GM12878 (cell line): ENCODE data around the gene HERC5. TPM values are rescaled to one million over a fixed set of nuclear protein-coding genes. Genes with fewer than 3 reads are reported as not detected.

Source experiments
- ATAC-seq: fragments of 200-7000 bp; cut with Tn5 transposase; 3 replicates; pipeline ENCODE4 v1.9.1; 2020; ENCODE audit warnings: mild to moderate bottlenecking, moderate library complexity
- BruUV-seq: library from RNA; stranded (reverse); fragments of 400-500 nt; replicated peaks from 2 replicates; lab custom pipeline; 2021; lab: Mats Ljungman, UMichigan
- CTCF ChIA-PET: fragments of 300-600 bp; sonication (Branson Sonifier 250); formaldehyde crosslinking; extraction: SDS; loops from one replicate; lab custom pipeline; 2021; ENCODE audit warnings: inconsistent platforms; lab: Yijun Ruan, JAX
- POLR2A ChIA-PET: fragments of 350-600 bp; formaldehyde crosslinking; extraction: SDS; loops from one replicate; lab custom pipeline; 2021; ENCODE audit warnings: inconsistent platforms; lab: Charles Lee
- RAD21 ChIA-PET: fragments of 300-600 bp; sonication (Branson Sonifier 250); formaldehyde crosslinking; loops from one replicate; lab custom pipeline; 2023; ENCODE audit warnings: antibody characterized with exemption; ENCODE audit not compliant: unreplicated experiment; lab: Charles Lee
- SMC1A ChIA-PET: fragments of 300-600 bp; sonication (Branson Sonifier 250); formaldehyde crosslinking; loops from one replicate; lab custom pipeline; 2023; ENCODE audit not compliant: unreplicated experiment, uncharacterized antibody; lab: Charles Lee
- DNase-seq: peaks from one replicate; pipeline ENCODE4 v3.0.0-alpha.2; 2011; ENCODE audit warnings: low read depth, low spot score
- FAIRE-seq: peaks from 3 replicates; lab custom pipeline; 2011; peaks lifted over from hg19 to GRCh38; lab: Jason Lieb, UNC
- H2AFZ ChIP-seq: 2 replicates; pipeline ENCODE4 v1.6.0; 2011; ENCODE audit warnings: low read depth, low read length, control low read depth; ENCODE audit not compliant: control insufficient read depth
- H3K27ac ChIP-seq: 2 replicates; pipeline ENCODE4 v1.5.1; 2011; ENCODE audit warnings: control low read depth; ENCODE audit not compliant: control insufficient read depth, insufficient read depth
- H3K27me3 ChIP-seq, 2 experiments: replicated peaks in 1 of 2; 2 replicates each; pipeline versions ENCODE4 v1.6.0 to v1.6.1; 2011; ENCODE audit warnings: low read length in 1 of 2; ENCODE audit not compliant: control insufficient read depth in 2 of 2, insufficient read depth in 2 of 2
- H3K36me3 ChIP-seq, 2 experiments: 2 replicates each; pipeline ENCODE4 v1.5.1; 2011; ENCODE audit warnings: low read length in 1 of 2; ENCODE audit not compliant: control insufficient read depth in 2 of 2, insufficient read depth in 2 of 2
- H3K4me1 ChIP-seq: 2 replicates; pipeline ENCODE4 v1.6.1; 2011; ENCODE audit warnings: mild to moderate bottlenecking, low read length, moderate library complexity, mixed read lengths; ENCODE audit not compliant: control insufficient read depth, insufficient read depth
- H3K4me2 ChIP-seq: 2 replicates; pipeline ENCODE4 v1.6.0; 2011; ENCODE audit warnings: control low read depth; ENCODE audit not compliant: control insufficient read depth, insufficient read depth
- H3K4me3 ChIP-seq: fragments of 200-600 bp; sonication (generic); 2 replicates; pipeline ENCODE4 v1.5.1; 2016
- H3K79me2 ChIP-seq: 2 replicates; pipeline ENCODE4 v1.6.0; 2011; ENCODE audit warnings: low read length; ENCODE audit not compliant: control insufficient read depth, insufficient read depth
- H3K9ac ChIP-seq: 2 replicates; pipeline ENCODE4 v1.8.0; 2011; ENCODE audit warnings: low read length, control low read depth, mixed read lengths; ENCODE audit not compliant: control insufficient read depth, insufficient read depth
- H3K9me3 ChIP-seq: replicated peaks from 3 replicates; pipeline ENCODE4 v1.5.1; 2011; ENCODE audit warnings: mild to moderate bottlenecking, low read length; ENCODE audit not compliant: control insufficient read depth, insufficient read depth
- H4K20me1 ChIP-seq: 2 replicates; pipeline ENCODE4 v1.6.0; 2011; ENCODE audit not compliant: control insufficient read depth, insufficient read depth
- BHLHE40 ChIP-seq, 2 experiments: fragments of 450-650 bp in 1 of 2; IDR thresholded peaks; 2 replicates each; pipeline ENCODE4 v1.6.1; 2011 to 2017; ENCODE audit warnings: low read depth in 2 of 2, borderline replicate concordance in 1 of 2, improper control_type of control experiment in 1 of 2, low read length in 1 of 2, mild to moderate bottlenecking in 1 of 2
- CBX3 ChIP-seq: fragments of 200-600 bp; sonication (generic); IDR thresholded peaks from 2 replicates; pipeline ENCODE4 v1.6.1; 2016; ENCODE audit warnings: low read depth, borderline replicate concordance
- CREB1 ChIP-seq: IDR thresholded peaks from 2 replicates; pipeline ENCODE4 v1.6.1; 2012; ENCODE audit warnings: low read depth, mild to moderate bottlenecking, inconsistent platforms
- E2F4 ChIP-seq: IDR thresholded peaks from 2 replicates; pipeline ENCODE4 v1.6.1; 2012; ENCODE audit warnings: low read depth, low read length, improper control_type of control experiment
- E2F8 ChIP-seq: fragments of 450-650 bp; IDR thresholded peaks from 2 replicates; pipeline ENCODE4 v1.6.1; 2018; ENCODE audit warnings: mild to moderate bottlenecking, low read depth, moderate library complexity; ENCODE audit not compliant: partially characterized antibody
- ESRRA ChIP-seq: IDR thresholded peaks from 2 replicates; pipeline ENCODE4 v1.6.1; 2012; ENCODE audit warnings: mild to moderate bottlenecking, low read length, improper control_type of control experiment
- JUNB ChIP-seq: IDR thresholded peaks from 2 replicates; pipeline ENCODE4 v1.6.1; 2016; ENCODE audit warnings: antibody characterized with exemption, mild to moderate bottlenecking
- NFYA ChIP-seq: IDR thresholded peaks from 2 replicates; pipeline ENCODE4 v1.6.1; 2011; ENCODE audit warnings: low read depth, mild to moderate bottlenecking, low read length, improper control_type of control experiment, borderline replicate concordance
- NFYB ChIP-seq: IDR thresholded peaks from 2 replicates; pipeline ENCODE4 v1.6.1; 2011; ENCODE audit warnings: low read depth, mild to moderate bottlenecking, low read length, improper control_type of control experiment, moderate library complexity; ENCODE audit not compliant: insufficient read depth
- POLR2AphosphoS5 ChIP-seq: IDR thresholded peaks from 2 replicates; pipeline ENCODE4 v1.6.1; 2011; ENCODE audit warnings: mild to moderate bottlenecking, low read length, inconsistent platforms
- POU2F2 ChIP-seq: IDR thresholded peaks from 3 replicates; pipeline ENCODE4 v1.6.1; 2011; ENCODE audit warnings: low read depth, mild to moderate bottlenecking, low read length, borderline replicate concordance
- STAT1 ChIP-seq: fragments of 450-650 bp; conservative IDR thresholded peaks from 2 replicates; pipeline ENCODE4 v1.6.1; 2014; ENCODE audit warnings: antibody characterized with exemption, mild to moderate bottlenecking
- TCF12 ChIP-seq: IDR thresholded peaks from 2 replicates; pipeline ENCODE4 v1.6.1; 2011; ENCODE audit warnings: low read depth, mild to moderate bottlenecking, low read length
- USF1 ChIP-seq: IDR thresholded peaks from 2 replicates; pipeline ENCODE4 v1.6.1; 2011; ENCODE audit warnings: borderline replicate concordance, low read depth, mild to moderate bottlenecking, moderate library complexity, mixed read lengths, low read length; ENCODE audit not compliant: insufficient read depth; ENCODE audit errors: extremely low read length
- ZNF622 ChIP-seq: fragments of 450-650 bp; IDR thresholded peaks from 2 replicates; pipeline ENCODE4 v1.6.1; 2017; ENCODE audit warnings: mild to moderate bottlenecking, inconsistent platforms
- WGBS: methylation state at CpG from one replicate; pipeline ENCODE4 v1.1.6; 2016; ENCODE audit warnings: low lambda C conversion rate; ENCODE audit not compliant: insufficient replicate concordance, insufficient coverage; ENCODE audit errors: missing lambda C conversion rate; 5-methylcytosine and 5-hydroxymethylcytosine counted together
- in situ Hi-C: fragments of 300-500 bp; cut with MboI; formaldehyde crosslinking; loops from 9 replicates; pipeline ENCODE4 v1.14.3; 2018; ENCODE audit warnings: mixed read lengths
- intact Hi-C: fragments of 100-400 bp; cut with micrococcal nuclease; formaldehyde crosslinking; loops from one replicate; pipeline ENCODE4 v1.14.2; 2022; ENCODE audit not compliant: unreplicated experiment
- polyA plus RNA-seq, 11 experiments: library from polyadenylated mRNA; depleted of rRNA in 4 of 11; unstranded in 6 of 11; stranded (reverse) in 5 of 11; fragments of >200 nt; fragmentation: Nextera tagmentation in 4 of 11; fragmentation: Illumina TruSeq in 1 of 11; extraction: Ambion mirVana in 4 of 11; extraction: Trizol in 1 of 11; gene quantifications; 1 replicate in 1 of 11; 2 replicates in 10 of 11; pipeline versions ENCODE4 v1.2.1 to v1.2.3, GENCODE V29; 2011 to 2016; ENCODE audit warnings: inconsistent platforms in 2 of 11, missing spikeins in 2 of 11, low read depth in 1 of 11
- total RNA-seq, 4 experiments: library from RNA; depleted of rRNA in 3 of 4; stranded (reverse); fragments of >200 nt in 3 of 4; fragmentation: Illumina TruSeq in 1 of 4; extraction: Trizol in 1 of 4; gene quantifications; 2 replicates each; pipeline versions ENCODE4 v1.2.1 to v1.2.3, GENCODE V29; 2013 to 2021

The HERC5 gene
- total and polyA plus RNA-seq, 10 of the 15 experiments (the other 5 are each of a cell fraction or from before 2014, with no cell fraction given): 12.5 to 60.7 (median 25.1) TPM

DNA sequence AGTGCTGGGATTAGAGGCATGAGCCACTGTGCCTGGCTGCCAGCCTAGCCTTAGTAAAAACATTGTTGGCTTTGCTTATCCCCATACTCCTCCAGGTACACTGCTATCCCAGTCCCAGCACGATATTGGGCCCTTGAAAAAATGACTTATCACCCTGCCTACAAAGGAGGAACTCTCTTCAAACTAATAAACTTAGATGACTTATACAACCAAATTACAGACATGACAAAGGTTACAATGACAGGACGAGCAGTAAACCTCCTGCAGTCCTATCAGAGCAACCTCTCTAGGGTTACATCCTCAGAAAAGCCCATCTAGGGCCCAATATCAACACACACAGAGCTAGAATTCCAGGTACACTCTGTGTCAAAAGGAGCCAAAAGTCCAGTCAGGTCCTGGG, 5.7 kb upstream of the HERC5 start (continued):
- TF ChIP-seq E2F4 (no peak), ESRRA (no peak), CREB1 (no peak)

- no peaks in the 10 kb centered on the region for H4K20me1 ChIP-seq
- ChIA-PET CTCF (interaction anchor here (1.6 to 5.7 kb wide), 3 partner anchors 14 to 241 kb away, joined by 3 to 41 read pairs (median 4); no protein-coding TSS in a partner anchor), SMC1A (interaction anchor here (1.1 kb wide), 1 partner anchor 75 kb away, joined by 3 read pairs; the partner anchor contains the start of gene HERC6), RAD21 (interaction anchor here (1.1 kb wide), 1 partner anchor 32 kb away, joined by 3 read pairs; no protein-coding TSS in a partner anchor), POLR2A (interaction anchor here (0.5 kb wide), 1 partner anchor 441 kb away, joined by 3 read pairs; no protein-coding TSS in a partner anchor)
- in situ Hi-C loops: no loop called here
- peaks cover 8% of the 10 kb centered on the region; the same call in 2 of the 3 replicates for H3K9me3 ChIP-seq
- H3K27ac ChIP-seq: no peak overlapping the region
- no peak overlapping the region for H3K9ac ChIP-seq
- ATAC-seq (no peak), DNase-seq (no peak), FAIRE-seq (no peak)
- H3K4me2 ChIP-seq: no peak overlapping the region; the same call in 1 of the 2 replicates
- 88% methylated on average over 2 of the region's 2 CpGs for WGBS
- no peak for TF ChIP-seq TCF12
- TF ChIP-seq USF1: no peak
- no peak for TF ChIP-seq ZNF622
- TF ChIP-seq E2F8: no peak
- TF ChIP-seq NFYB: peak; percentile 58
- TF ChIP-seq CBX3: no peak
- no peak for TF ChIP-seq BHLHE40 (IDR thresholded peaks at IDR 0.05; ENCODE audit: borderline replicate concordance in 1 of 2, low read depth in 2 of 2, low read length in 1 of 2)
- TF ChIP-seq JUNB: no peak
- TF ChIP-seq POLR2AphosphoS5: no peak
- no peak for TF ChIP-seq STAT1
- peak; percentile 35; the same call in 1 of the 3 replicates for TF ChIP-seq POU2F2
- no peak for TF ChIP-seq NFYA
- peaks cover 3% of the 10 kb centered on the region; the same call in 1 of the 2 replicates for H3K4me1 ChIP-seq
- intact Hi-C loops: no loop called here
- H3K27me3 ChIP-seq: no peaks in the 10 kb centered on the region
- H3K36me3 ChIP-seq: no peaks in the 10 kb centered on the region
- BruUV-seq: no TSS peak
- no peak overlapping the region for H3K4me3 ChIP-seq
- no peak overlapping the region for H2AFZ ChIP-seq
- peaks cover 32% of the 10 kb centered on the region for H3K79me2 ChIP-seq
Measured at GRCh38 chr4:88452912-88453311, 4.0 kb upstream of the HERC5 start.
